Gastrocnemius medialis (tissue), 4 donors: ENCODE results near the gene NTNG2.

Experiments used
- CTCF ChIP-seq, 5 experiments: fragments of 450-650 bp in 3 of 5; fragments of 200-600 bp in 2 of 5; sonication (generic) in 2 of 5; IDR thresholded peaks in 4 of 5; conservative IDR thresholded peaks in 1 of 5; 1 replicate in 4 of 5; 2 replicates in 1 of 5; pipeline ENCODE4 v1.5.1; 2016 to 2019; ENCODE audit warnings: antibody characterized with exemption in 5 of 5, mild to moderate bottlenecking in 3 of 5, moderate library complexity in 3 of 5
- POLR2A ChIP-seq, 2 donors: fragments of 450-650 bp; IDR thresholded peaks; one replicate each; pipeline ENCODE4 v1.6.1; 2017; ENCODE audit warnings: antibody characterized with exemption in 2 of 2, mild to moderate bottlenecking in 2 of 2, moderate library complexity in 2 of 2

DNA sequence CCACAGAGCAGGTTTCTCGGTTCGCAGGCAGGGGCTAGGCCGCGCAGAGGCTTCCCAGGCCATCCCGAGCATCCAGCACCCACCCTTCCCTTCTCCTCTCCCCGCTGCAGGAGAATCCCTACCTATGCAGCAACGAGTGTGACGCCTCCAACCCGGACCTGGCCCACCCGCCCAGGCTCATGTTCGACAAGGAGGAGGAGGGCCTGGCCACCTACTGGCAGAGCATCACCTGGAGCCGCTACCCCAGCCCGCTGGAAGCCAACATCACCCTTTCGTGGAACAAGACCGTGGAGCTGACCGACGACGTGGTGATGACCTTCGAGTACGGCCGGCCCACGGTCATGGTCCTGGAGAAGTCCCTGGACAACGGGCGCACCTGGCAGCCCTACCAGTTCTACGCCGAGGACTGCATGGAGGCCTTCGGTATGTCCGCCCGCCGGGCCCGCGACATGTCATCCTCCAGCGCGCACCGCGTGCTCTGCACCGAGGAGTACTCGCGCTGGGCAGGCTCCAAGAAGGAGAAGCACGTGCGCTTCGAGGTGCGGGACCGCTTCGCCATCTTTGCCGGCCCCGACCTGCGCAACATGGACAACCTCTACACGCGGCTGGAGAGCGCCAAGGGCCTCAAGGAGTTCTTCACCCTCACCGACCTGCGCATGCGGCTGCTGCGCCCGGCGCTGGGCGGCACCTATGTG, 36.1 kb downstream of the NTNG2 start:
- TF ChIP-seq CTCF (IDR thresholded peaks at IDR 0.05 in 4 of 5, conservative IDR thresholded peaks at IDR 0.05 in 1 of 5): no peak
- no peak for TF ChIP-seq POLR2A (IDR thresholded peaks at IDR 0.05)
